Type B pancreatic cell (in vitro differentiated cells): ENCODE data around the gene SPIB. TPM values are rescaled to one million over a fixed set of nuclear protein-coding genes. Genes with fewer than 3 reads are reported as not detected.

Source experiments
- DNase-seq: peaks from one replicate; pipeline ENCODE4 v3.0.0; 2021; ENCODE audit warnings: mixed read lengths; ENCODE audit not compliant: unreplicated experiment; ENCODE audit errors: extremely low spot score
- H3K27ac Mint-ChIP-seq: 2 replicates; pipeline ENCODE4 v1.8.0; 2021; ENCODE audit warnings: mild to moderate bottlenecking, mixed read lengths
- H3K27me3 Mint-ChIP-seq: 2 replicates; pipeline ENCODE4 v1.8.0; 2021; ENCODE audit warnings: mixed read lengths
- H3K36me3 Mint-ChIP-seq: 2 replicates; pipeline ENCODE4 v1.8.0; 2021; ENCODE audit warnings: mixed read lengths
- H3K4me1 Mint-ChIP-seq: one replicate; pipeline ENCODE4 v1.8.0; 2021; ENCODE audit warnings: mixed read lengths; ENCODE audit not compliant: unreplicated experiment
- H3K4me3 Mint-ChIP-seq: 2 replicates; pipeline ENCODE4 v1.8.0; 2021; ENCODE audit warnings: mild to moderate bottlenecking, mixed read lengths
- H3K9me3 Mint-ChIP-seq: 2 replicates; pipeline ENCODE4 v1.8.0; 2021; ENCODE audit warnings: mixed read lengths
- CTCF ChIP-seq: fragments of 200-600 bp; sonication (generic); conservative IDR thresholded peaks from 2 replicates; pipeline ENCODE4 v1.5.0; 2021; ENCODE audit warnings: antibody characterized with exemption, mild to moderate bottlenecking
- total RNA-seq: library from RNA; stranded (reverse); gene quantifications from 2 replicates; pipeline ENCODE4 v1.2.1, GENCODE V29; 2021; ENCODE audit warnings: low replicate concordance

Gene SPIB
- total RNA-seq, 1 donor from 2014 or later: 2.6 TPM

GRCh38 chr19:50406829-50407228, 11.9 kb upstream of the SPIB start:
- Mint-ChIP-seq H3K4me1 (no peaks in the 10 kb centered on the region), H3K4me3 (no peak overlapping the region)
- DNase-seq: no peak

GRCh38 chr19:50409347-50409746, 9.4 kb upstream of the SPIB start:
- DNase-seq: no peak
- Mint-ChIP-seq H3K27ac (no peak overlapping the region), H3K4me3 (no peak overlapping the region), H3K4me1 (no peaks in the 10 kb centered on the region), H3K9me3 (no peaks in the 10 kb centered on the region), H3K27me3 (no peaks in the 10 kb centered on the region), H3K36me3 (peaks cover 4% of the 10 kb centered on the region)
- TF ChIP-seq CTCF: no peak

More at GRCh38 chr19:50406829-50407228, 11.9 kb upstream of the SPIB start:
- no peak overlapping the region for H3K27ac Mint-ChIP-seq
- no peaks in the 10 kb centered on the region for H3K27me3 Mint-ChIP-seq
- H3K36me3 Mint-ChIP-seq: peaks cover 8% of the 10 kb centered on the region
- TF ChIP-seq CTCF: no peak
- no peaks in the 10 kb centered on the region for H3K9me3 Mint-ChIP-seq

- Mint-ChIP-seq H3K4me3 (no peak overlapping the region), H3K27me3 (no peaks in the 10 kb centered on the region), H3K4me1 (no peaks in the 10 kb centered on the region), H3K27ac (no peak overlapping the region), H3K9me3 (no peaks in the 10 kb centered on the region), H3K36me3 (peaks cover 4% of the 10 kb centered on the region)
- no peak for TF ChIP-seq CTCF
- DNase-seq: no peak
Observed at GRCh38 chr19:50410109-50410508, 8.6 kb upstream of the SPIB start.

- Mint-ChIP-seq H3K36me3 (no peaks in the 10 kb centered on the region), H3K4me1 (no peaks in the 10 kb centered on the region), H3K9me3 (no peaks in the 10 kb centered on the region), H3K27ac (no peak overlapping the region), H3K4me3 (no peak overlapping the region), H3K27me3 (no peaks in the 10 kb centered on the region)
- DNase-seq: no peak
- TF ChIP-seq CTCF: no peak
Observed at GRCh38 chr19:50412419-50412818, 6.3 kb upstream of the SPIB start.

- Mint-ChIP-seq H3K4me1 (no peaks in the 10 kb centered on the region), H3K27ac (no peak overlapping the region), H3K36me3 (no peaks in the 10 kb centered on the region), H3K4me3 (no peak overlapping the region), H3K9me3 (no peaks in the 10 kb centered on the region), H3K27me3 (no peaks in the 10 kb centered on the region)
- no peak for DNase-seq
- no peak for TF ChIP-seq CTCF
Observed at GRCh38 chr19:50413096-50413495, 5.6 kb upstream of the SPIB start.

- H3K27me3 Mint-ChIP-seq: no peaks in the 10 kb centered on the region
- no peaks in the 10 kb centered on the region for H3K4me1 Mint-ChIP-seq
- H3K4me3 Mint-ChIP-seq: no peak overlapping the region
- no peak for DNase-seq
- H3K9me3 Mint-ChIP-seq: no peaks in the 10 kb centered on the region
- H3K36me3 Mint-ChIP-seq: no peaks in the 10 kb centered on the region
- no peak for TF ChIP-seq CTCF
- no peak overlapping the region for H3K27ac Mint-ChIP-seq
Observed at GRCh38 chr19:50413531-50413930, 5.2 kb upstream of the SPIB start.
